ENCODE results near the gene PLPP3. TPM values are rescaled to one million over a fixed set of nuclear protein-coding genes. Genes with fewer than 3 reads are reported as not detected.

The PLPP3 gene
- total and polyA plus RNA-seq, 2 experiments from 2014 or later = 41.9 to 61.9 TPM

DNA sequence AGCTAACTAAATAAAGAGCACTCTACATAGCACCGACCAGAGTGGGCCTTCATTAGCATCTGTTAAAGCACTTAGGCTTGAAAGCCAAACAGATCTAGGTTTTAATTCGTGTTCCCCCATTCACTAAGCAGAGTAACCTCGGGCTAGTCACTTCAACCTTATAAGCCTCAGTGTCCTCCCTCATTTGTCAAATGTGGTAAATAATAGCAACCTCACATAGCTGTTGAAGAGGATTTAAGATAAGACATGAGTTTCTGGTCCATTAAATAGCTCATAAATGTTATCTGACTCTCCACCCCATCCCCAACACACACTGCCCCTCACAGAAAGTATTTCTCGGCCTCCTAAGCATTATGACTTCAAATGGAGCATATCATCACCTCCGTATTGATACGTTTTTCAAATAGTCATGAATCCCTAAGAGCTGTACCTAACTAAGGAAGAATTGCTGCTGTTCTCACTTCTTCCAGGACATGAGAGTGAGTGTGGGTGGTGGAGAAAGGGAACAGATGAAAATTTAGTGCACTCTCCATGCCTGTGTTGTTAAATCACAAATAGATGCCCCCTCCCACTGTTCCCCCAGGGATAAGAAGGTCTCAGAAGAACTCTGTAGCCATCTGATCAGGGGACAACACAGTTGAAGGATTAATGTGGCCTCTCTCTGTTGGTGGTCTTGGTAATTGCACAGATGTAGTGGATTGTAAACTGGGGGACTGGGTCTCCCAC, 47.6 kb downstream of the PLPP3 start:
- Mint-ChIP-seq H3K36me3 (ENCODE audit: low read depth) (peaks cover 14% of the 10 kb centered on the region), H3K27me3 (ENCODE audit: insufficient read depth, low read depth, poor library complexity) (peaks cover 6% of the 10 kb centered on the region), H3K9me3 (no peaks in the 10 kb centered on the region), H3K4me3 (no peak overlapping the region), H3K4me1 (peaks cover 66% of the 10 kb centered on the region), H3K27ac (no peak overlapping the region)
- TF ChIP-seq, protein P1, sequence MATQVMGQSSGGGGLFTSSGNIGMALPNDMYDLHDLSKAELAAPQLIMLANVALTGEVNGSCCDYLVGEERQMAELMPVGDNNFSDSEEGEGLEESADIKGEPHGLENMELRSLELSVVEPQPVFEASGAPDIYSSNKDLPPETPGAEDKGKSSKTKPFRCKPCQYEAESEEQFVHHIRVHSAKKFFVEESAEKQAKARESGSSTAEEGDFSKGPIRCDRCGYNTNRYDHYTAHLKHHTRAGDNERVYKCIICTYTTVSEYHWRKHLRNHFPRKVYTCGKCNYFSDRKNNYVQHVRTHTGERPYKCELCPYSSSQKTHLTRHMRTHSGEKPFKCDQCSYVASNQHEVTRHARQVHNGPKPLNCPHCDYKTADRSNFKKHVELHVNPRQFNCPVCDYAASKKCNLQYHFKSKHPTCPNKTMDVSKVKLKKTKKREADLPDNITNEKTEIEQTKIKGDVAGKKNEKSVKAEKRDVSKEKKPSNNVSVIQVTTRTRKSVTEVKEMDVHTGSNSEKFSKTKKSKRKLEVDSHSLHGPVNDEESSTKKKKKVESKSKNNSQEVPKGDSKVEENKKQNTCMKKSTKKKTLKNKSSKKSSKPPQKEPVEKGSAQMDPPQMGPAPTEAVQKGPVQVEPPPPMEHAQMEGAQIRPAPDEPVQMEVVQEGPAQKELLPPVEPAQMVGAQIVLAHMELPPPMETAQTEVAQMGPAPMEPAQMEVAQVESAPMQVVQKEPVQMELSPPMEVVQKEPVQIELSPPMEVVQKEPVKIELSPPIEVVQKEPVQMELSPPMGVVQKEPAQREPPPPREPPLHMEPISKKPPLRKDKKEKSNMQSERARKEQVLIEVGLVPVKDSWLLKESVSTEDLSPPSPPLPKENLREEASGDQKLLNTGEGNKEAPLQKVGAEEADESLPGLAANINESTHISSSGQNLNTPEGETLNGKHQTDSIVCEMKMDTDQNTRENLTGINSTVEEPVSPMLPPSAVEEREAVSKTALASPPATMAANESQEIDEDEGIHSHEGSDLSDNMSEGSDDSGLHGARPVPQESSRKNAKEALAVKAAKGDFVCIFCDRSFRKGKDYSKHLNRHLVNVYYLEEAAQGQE (IDR thresholded peaks at IDR 0.05; ENCODE audit: unreplicated experiment) = no peak
- TF ChIP-seq POLR2AphosphoS5 (IDR thresholded peaks at IDR 0.05; ENCODE audit: low read depth) (0 out of 2 replicates have a peak, but pooled peaks have one; percentile 21), ZNF114 (CRISPR knock-in tag; IDR thresholded peaks at IDR 0.05) (no peak)
- DNase-seq (ENCODE audit: low spot score) (peak; percentile 32), ATAC-seq (0 out of 3 replicates have a peak, but pooled peaks have one; percentile 2)
- Histone ChIP-seq H3K36me3 (ENCODE audit: insufficient read depth) (peaks cover 7% of the 10 kb centered on the region; the same call in 1 of the 2 replicates), H3K4me3 (no peak overlapping the region), H3K27ac (ENCODE audit: low read depth) (peak overlapping the region; percentile 67), H3K4me1 (ENCODE audit: insufficient read depth) (peaks cover 91% of the 10 kb centered on the region), H2AFZ (no peak overlapping the region), H3K27me3 (ENCODE audit: insufficient read depth) (no peaks in the 10 kb centered on the region), H3K79me2 (replicated peaks; ENCODE audit: insufficient read depth) (peaks cover 86% of the 10 kb centered on the region), H3K9me2 (ENCODE audit: insufficient read depth) (no peaks in the 10 kb centered on the region), H3F3A (replicated peaks; ENCODE audit: low read depth) (peaks cover 12% of the 10 kb centered on the region), H4K20me1 (replicated peaks; ENCODE audit: insufficient read depth) (0 out of 2 replicates have a peak, but pooled peaks cover 3% of the 10 kb centered on the region), H3K4me2 (peak overlapping the region; percentile 25)

DNA sequence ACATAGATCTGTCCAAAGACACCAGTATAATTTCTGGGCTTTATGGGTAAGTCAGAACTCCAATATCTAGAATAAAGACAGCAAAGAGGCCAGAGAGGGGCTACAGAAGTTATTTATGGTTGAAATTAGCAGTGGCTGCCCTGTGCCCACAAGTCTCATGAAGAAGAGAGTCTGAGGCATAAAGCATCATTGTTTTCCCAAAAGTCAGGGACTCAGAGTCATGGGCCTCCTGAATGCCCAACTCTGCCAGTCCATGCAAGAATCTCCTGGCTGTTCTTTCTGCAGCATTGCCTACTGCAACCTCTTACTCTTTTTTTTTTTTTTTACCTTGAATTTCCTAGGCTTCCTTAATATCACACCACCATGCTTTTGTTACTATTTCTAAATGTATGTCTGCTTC, 49.6 kb downstream of the PLPP3 start:
- Mint-ChIP-seq H3K9me3 (no peaks in the 10 kb centered on the region), H3K27me3 (ENCODE audit: insufficient read depth, low read depth, poor library complexity) (peaks cover 6% of the 10 kb centered on the region), H3K4me1 (peaks cover 60% of the 10 kb centered on the region), H3K27ac (no peak overlapping the region), H3K36me3 (ENCODE audit: low read depth) (no peaks in the 10 kb centered on the region; the same call in 1 of the 3 replicates), H3K4me3 (no peak overlapping the region)
- peaks cover 13% of the 10 kb centered on the region for H4K20me1 ChIP-seq (replicated peaks; ENCODE audit: insufficient read depth)
- peak overlapping the region; percentile 47; the same call in 1 of the 2 replicates for H3K27ac ChIP-seq (ENCODE audit: low read depth)
- H3K4me3 ChIP-seq = no peak overlapping the region
- 0 out of 2 replicates have a peak overlapping the region, but pooled peaks have one; percentile 72 for H3K4me2 ChIP-seq
- ATAC-seq = no peak
- peaks cover 5% of the 10 kb centered on the region; the same call in 1 of the 2 replicates for H3F3A ChIP-seq (replicated peaks; ENCODE audit: low read depth)
- DNase-seq (ENCODE audit: low spot score) = no peak
- H3K79me2 ChIP-seq (replicated peaks; ENCODE audit: insufficient read depth) = peaks cover 100% of the 10 kb centered on the region
- peaks cover 86% of the 10 kb centered on the region for H3K4me1 ChIP-seq (ENCODE audit: insufficient read depth)
- H3K27me3 ChIP-seq (ENCODE audit: insufficient read depth) = no peaks in the 10 kb centered on the region
- H2AFZ ChIP-seq = no peak overlapping the region
- no peaks in the 10 kb centered on the region for H3K9me2 ChIP-seq (ENCODE audit: insufficient read depth)
- peaks cover 12% of the 10 kb centered on the region for H3K36me3 ChIP-seq (ENCODE audit: insufficient read depth)
- TF ChIP-seq ZNF331 (CRISPR knock-in tag; IDR thresholded peaks at IDR 0.05; ENCODE audit: low read depth) (no peak), POLR2AphosphoS5 (IDR thresholded peaks at IDR 0.05; ENCODE audit: low read depth) (no peak), NANOG (IDR thresholded peaks at IDR 0.05; ENCODE audit: borderline replicate concordance) (no peak), EZH2phosphoT487 (IDR thresholded peaks at IDR 0.05; ENCODE audit: unreplicated experiment) (no peak), EZH2 (IDR thresholded peaks at IDR 0.05; ENCODE audit: low read depth, unreplicated experiment) (no peak), JUNB (IDR thresholded peaks at IDR 0.05; ENCODE audit: unreplicated experiment) (no peak)
- TF ChIP-seq, protein P2, sequence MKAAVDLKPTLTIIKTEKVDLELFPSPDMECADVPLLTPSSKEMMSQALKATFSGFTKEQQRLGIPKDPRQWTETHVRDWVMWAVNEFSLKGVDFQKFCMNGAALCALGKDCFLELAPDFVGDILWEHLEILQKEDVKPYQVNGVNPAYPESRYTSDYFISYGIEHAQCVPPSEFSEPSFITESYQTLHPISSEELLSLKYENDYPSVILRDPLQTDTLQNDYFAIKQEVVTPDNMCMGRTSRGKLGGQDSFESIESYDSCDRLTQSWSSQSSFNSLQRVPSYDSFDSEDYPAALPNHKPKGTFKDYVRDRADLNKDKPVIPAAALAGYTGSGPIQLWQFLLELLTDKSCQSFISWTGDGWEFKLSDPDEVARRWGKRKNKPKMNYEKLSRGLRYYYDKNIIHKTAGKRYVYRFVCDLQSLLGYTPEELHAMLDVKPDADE (IDR thresholded peaks at IDR 0.05) = no peak
- TF ChIP-seq, protein P1 (IDR thresholded peaks at IDR 0.05; ENCODE audit: unreplicated experiment) = no peak
